ENCODE results near the gene CCDC33. TPM values are rescaled to one million over a fixed set of nuclear protein-coding genes. Genes with fewer than 3 reads are reported as not detected.

The CCDC33 gene
- polyA plus RNA-seq, 3 donors from 2014 or later, result not detected

DNA sequence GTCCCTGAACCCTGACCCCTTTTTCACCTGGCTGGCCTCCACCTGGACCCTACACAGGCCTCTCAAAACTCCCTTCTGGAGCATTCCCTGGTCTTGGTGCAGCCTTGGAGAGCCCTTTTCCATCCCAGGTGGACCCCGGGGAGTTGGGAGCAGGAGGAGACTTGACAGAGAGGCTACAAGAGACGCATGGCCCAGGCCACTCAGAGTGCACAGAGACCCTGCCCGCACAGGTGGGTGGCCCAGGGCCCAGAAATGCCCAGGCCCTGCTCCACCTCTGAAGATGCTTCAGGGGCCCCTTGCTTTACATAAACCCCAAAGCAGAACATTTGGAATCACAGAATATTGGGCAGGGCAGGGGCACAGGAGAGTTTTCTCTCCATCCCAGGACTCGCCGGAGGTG lies 97.0 kb downstream of the CCDC33 start:
- Mint-ChIP-seq H3K27ac (no peak overlapping the region), H3K36me3 (no peaks in the 10 kb centered on the region), H3K4me1 (peaks cover 5 to 11% of the 10 kb centered on the region in 2 donors), H3K9me3 (no peaks in the 10 kb centered on the region), H3K4me3 (no peak overlapping the region), H3K27me3 (ENCODE audit: low read depth in 3 of 3) (peaks cover 0 to 3% (median 1%) of the 10 kb centered on the region in 3 donors)
- DNase-seq, result no peak

GRCh38 chr15:74333662-74334061 lies 97.5 kb downstream of the CCDC33 start:
- Mint-ChIP-seq H3K4me1 (peaks cover 1 to 6% of the 10 kb centered on the region in 2 donors), H3K27me3 (ENCODE audit: low read depth in 3 of 3) (peaks cover 0 to 3% (median 1%) of the 10 kb centered on the region in 3 donors), H3K9me3 (no peaks in the 10 kb centered on the region), H3K27ac (no peak overlapping the region), H3K4me3 (no peak overlapping the region), H3K36me3 (no peaks in the 10 kb centered on the region)
- DNase-seq, result no peak

- Mint-ChIP-seq H3K27me3 (ENCODE audit: low read depth in 3 of 3) (peaks cover 0 to 3% (median 1%) of the 10 kb centered on the region in 3 donors), H3K4me3 (no peak overlapping the region), H3K9me3 (no peaks in the 10 kb centered on the region), H3K4me1 (peaks cover 0 to 1% of the 10 kb centered on the region in 2 donors), H3K27ac (no peak overlapping the region), H3K36me3 (no peaks in the 10 kb centered on the region)
- no peak for DNase-seq
Measured at GRCh38 chr15:74334127-74334526, 98.0 kb downstream of the CCDC33 start.

DNA sequence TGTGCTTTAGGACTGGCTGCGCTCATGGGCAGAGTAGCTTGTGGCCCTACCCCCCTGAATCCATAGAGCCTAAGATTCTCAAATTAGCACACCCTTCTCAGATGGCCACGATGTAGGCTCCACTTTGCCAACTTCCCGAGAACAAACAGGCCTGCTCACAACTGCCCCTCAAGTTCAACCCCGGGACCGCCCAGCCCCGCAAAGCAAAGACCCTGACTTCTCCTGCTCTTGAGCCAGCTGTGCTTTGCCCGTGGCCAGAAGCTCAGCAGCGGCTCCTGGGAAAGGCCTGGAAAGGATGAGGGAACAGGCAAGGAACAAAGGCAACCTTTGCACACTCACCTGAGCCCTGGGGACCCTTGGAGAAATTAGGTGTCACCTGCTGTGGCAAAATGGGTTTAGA lies 99.3 kb downstream of the CCDC33 start:
- Mint-ChIP-seq H3K27me3 (ENCODE audit: low read depth in 3 of 3) (peaks cover 2 to 3% (median 3%) of the 10 kb centered on the region in 3 donors), H3K4me3 (no peak overlapping the region), H3K9me3 (no peaks in the 10 kb centered on the region), H3K27ac (no peak overlapping the region), H3K4me1 (no peaks in the 10 kb centered on the region), H3K36me3 (no peaks in the 10 kb centered on the region)
- DNase-seq, result no peak

DNA sequence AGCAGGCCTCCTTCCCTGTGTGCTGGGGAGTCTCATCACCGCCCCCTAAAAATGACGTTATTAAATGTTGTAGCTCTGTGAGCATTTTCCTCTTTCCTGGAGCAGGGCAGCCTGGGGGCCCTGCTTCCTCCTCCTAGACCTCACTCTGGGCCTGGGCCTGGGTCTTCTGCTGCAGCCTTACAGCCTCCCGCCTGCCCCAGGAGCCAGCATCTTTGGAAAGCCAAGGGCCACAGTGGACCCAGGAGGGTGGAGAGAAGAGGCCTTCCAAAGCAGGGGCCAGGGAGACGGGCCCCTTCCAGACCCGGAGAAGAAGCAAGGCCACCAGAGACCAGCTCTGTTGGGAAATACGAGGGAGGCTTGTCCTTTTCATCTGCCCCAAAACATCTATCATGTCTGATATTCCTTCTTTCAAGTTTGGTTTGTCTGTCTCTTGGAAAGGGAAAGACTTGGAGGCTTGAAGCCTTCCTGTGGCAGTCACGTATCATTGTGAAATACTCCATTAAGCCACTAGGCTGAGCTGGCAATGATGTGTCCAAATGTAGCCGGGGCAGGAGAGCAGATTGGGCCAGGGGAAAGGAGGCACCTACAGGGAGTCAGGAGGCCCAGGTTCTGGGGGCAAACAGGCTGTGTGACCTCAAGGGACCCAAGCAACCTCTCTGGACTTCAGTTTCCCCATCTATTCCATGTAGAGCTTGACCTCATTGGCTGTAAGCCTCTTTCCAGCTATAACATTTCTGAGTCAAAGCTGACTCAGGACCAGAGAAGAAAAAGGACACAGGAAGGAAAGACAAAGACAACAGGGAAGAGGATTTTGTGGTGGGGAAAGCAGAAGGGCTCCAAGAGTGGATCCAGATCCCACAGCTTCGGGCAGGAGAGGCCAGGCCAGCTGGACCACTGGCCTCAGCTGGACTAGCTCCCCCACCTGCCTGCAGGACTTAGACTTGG lies 100.2 kb downstream of the CCDC33 start:
- Mint-ChIP-seq H3K4me3 (no peak overlapping the region), H3K27me3 (ENCODE audit: low read depth in 3 of 3) (peaks cover 3 to 4% (median 3%) of the 10 kb centered on the region in 3 donors), H3K4me1 (no peaks in the 10 kb centered on the region), H3K36me3 (no peaks in the 10 kb centered on the region), H3K27ac (no peak overlapping the region), H3K9me3 (no peaks in the 10 kb centered on the region)
- DNase-seq, result no peak

- no peaks in the 10 kb centered on the region for H3K9me3 Mint-ChIP-seq
- peaks cover 3 to 4% (median 3%) of the 10 kb centered on the region in 3 donors for H3K27me3 Mint-ChIP-seq (ENCODE audit: low read depth in 3 of 3)
- H3K4me3 Mint-ChIP-seq, result no peak overlapping the region
Measured at GRCh38 chr15:74337146-74337545, 101.0 kb downstream of the CCDC33 start.

DNA sequence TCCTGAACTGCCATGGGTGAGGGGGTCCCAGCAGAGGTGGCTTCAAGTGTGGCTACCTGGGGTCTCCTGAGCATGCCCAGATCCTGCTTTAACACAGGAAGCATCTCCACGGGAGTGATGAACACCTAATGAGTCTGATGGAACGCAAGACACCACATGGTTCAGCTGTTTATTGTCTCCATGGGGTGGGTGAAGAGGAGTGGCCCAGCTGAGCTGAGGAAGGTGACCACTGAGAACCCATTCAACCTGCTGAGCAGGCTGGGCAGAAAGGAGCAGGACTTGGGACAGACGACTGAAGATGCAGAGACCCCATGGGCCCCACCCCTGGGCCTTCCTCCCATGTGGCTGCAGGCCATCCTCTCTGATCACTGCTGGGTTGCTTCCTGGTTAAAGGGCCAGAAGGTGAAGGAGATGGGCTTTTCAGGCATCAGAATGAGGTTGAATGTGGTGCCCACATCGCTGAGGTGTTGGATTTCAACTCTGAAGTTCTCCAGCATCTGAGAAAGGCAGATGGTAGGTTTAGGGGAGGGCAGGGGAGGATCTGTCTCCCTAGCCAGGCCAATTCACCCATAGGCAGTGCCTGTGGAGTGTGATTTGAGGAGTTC lies 101.6 kb downstream of the CCDC33 start:
- Mint-ChIP-seq H3K4me1 (no peaks in the 10 kb centered on the region), H3K27me3 (ENCODE audit: low read depth in 3 of 3) (peaks cover 3 to 5% (median 4%) of the 10 kb centered on the region in 3 donors), H3K9me3 (no peaks in the 10 kb centered on the region), H3K4me3 (no peak overlapping the region), H3K36me3 (no peaks in the 10 kb centered on the region), H3K27ac (no peak overlapping the region)
- no peak for DNase-seq

More at GRCh38 chr15:74337146-74337545, 101.0 kb downstream of the CCDC33 start:
- H3K27ac Mint-ChIP-seq, result no peak overlapping the region
- H3K4me1 Mint-ChIP-seq, result no peaks in the 10 kb centered on the region
- H3K36me3 Mint-ChIP-seq, result no peaks in the 10 kb centered on the region
- no peak for DNase-seq

DNA sequence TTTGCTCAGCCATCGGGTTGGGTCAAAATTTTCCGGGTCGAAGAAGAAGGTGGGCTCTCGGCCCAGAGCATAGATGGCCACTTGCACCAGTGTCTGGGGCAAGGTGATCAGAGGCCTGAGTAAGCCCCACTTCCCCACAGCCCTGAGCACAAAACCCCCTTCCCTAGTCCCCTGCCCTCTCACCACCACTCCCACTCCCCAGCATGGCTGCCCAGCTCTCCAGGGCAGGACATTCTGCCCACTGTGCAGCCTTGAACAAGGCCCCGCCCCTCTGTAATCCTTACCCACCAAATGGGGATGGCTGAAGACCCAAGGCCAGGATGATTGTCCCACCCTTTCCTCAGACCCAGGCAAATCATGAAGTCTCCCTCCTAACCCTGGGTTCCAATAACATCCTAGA lies 102.5 kb downstream of the CCDC33 start:
- H3K9me3 Mint-ChIP-seq, result no peaks in the 10 kb centered on the region

GRCh38 chr15:74339371-74339770 lies 103.2 kb downstream of the CCDC33 start:
- Mint-ChIP-seq H3K4me1 (no peaks in the 10 kb centered on the region), H3K36me3 (no peaks in the 10 kb centered on the region), H3K9me3 (no peaks in the 10 kb centered on the region), H3K27ac (no peak overlapping the region), H3K4me3 (no peak overlapping the region), H3K27me3 (ENCODE audit: low read depth in 3 of 3) (peaks cover 0 to 7% (median 6%) of the 10 kb centered on the region in 3 donors)
- DNase-seq, result no peak

More for the DNA sequence above, 102.5 kb downstream of the CCDC33 start:
- Mint-ChIP-seq H3K27ac (no peak overlapping the region), H3K27me3 (ENCODE audit: low read depth in 3 of 3) (peaks cover 3 to 7% (median 6%) of the 10 kb centered on the region in 3 donors), H3K36me3 (no peaks in the 10 kb centered on the region), H3K4me1 (no peaks in the 10 kb centered on the region), H3K4me3 (no peak overlapping the region)
- DNase-seq, result no peak

GRCh38 chr15:74340150-74340549 lies 104.0 kb downstream of the CCDC33 start:
- H3K27me3 Mint-ChIP-seq (ENCODE audit: low read depth in 3 of 3), result peaks cover 0 to 7% (median 6%) of the 10 kb centered on the region in 3 donors
- no peak for DNase-seq
- no peak overlapping the region for H3K27ac Mint-ChIP-seq
- H3K4me1 Mint-ChIP-seq, result no peaks in the 10 kb centered on the region
- no peaks in the 10 kb centered on the region for H3K9me3 Mint-ChIP-seq
- no peaks in the 10 kb centered on the region for H3K36me3 Mint-ChIP-seq
- H3K4me3 Mint-ChIP-seq, result no peak overlapping the region

DNA sequence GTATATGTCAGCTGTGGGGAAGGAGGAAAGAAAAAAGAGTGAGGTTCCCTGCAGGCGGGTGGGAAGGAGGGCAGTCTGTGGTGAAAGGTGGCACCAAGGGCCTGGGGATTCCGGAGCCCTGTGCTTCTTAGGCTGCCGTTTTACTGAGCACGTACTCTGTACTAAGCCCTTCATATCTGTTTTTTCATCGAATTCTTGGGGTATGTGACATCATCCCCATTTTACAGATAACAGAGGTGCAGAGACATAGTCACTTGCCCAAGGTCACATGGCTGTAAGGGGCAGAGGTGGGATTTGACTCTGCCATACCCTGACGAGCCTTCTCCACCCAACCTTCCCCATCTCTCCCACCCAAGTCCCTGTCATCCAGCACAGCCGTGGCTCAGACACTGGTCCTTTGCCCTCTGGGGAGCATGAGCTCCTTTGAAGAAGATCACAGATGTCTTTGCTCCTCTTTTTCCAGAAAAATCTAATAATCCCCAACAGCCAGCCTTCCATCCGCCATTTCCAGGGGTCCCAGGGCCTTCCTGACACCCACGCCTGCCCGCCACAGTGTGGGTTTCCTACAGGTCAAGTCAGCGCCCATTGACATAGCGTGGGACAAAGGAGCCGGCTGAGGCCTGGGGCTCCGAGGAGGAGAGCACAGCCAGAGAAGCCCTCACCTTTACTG lies 107.1 kb downstream of the CCDC33 start:
- Mint-ChIP-seq H3K4me3 (no peak overlapping the region), H3K9me3 (no peaks in the 10 kb centered on the region), H3K4me1 (no peaks in the 10 kb centered on the region), H3K36me3 (no peaks in the 10 kb centered on the region), H3K27ac (peak overlapping the region in 1 of 6 donors; percentile 36), H3K27me3 (ENCODE audit: low read depth in 3 of 3) (peaks cover 6 to 7% (median 7%) of the 10 kb centered on the region in 3 donors)
- no peak for DNase-seq

- no peaks in the 10 kb centered on the region for H3K4me1 Mint-ChIP-seq
- H3K27me3 Mint-ChIP-seq (ENCODE audit: low read depth in 3 of 3), result peaks cover 6 to 7% (median 7%) of the 10 kb centered on the region in 3 donors
- no peaks in the 10 kb centered on the region for H3K36me3 Mint-ChIP-seq
- no peak overlapping the region for H3K27ac Mint-ChIP-seq
- no peak overlapping the region for H3K4me3 Mint-ChIP-seq
- no peaks in the 10 kb centered on the region for H3K9me3 Mint-ChIP-seq
- DNase-seq, result no peak
Measured at GRCh38 chr15:74343797-74344127, 107.6 kb downstream of the CCDC33 start.

DNA sequence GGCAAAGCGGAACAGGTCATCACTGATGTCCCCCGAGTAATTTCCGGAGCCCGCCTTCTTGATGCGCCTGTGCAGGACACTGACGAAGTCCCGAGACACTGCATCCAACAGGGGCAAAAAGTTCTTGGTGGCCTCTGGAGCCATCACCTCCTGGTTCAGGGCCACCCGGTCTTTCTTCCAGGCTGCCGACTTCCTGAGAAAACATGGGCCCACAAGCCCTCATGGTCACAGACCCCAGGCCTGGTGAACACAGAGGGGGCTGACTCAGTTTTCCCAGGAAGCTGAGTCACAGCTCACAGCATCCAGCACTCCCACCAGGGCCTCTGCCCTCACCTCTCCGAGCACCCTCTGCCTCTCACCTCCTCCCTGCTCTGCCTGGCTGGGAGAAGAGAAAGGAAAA lies 108.9 kb downstream of the CCDC33 start:
- no peaks in the 10 kb centered on the region for H3K4me1 Mint-ChIP-seq
- H3K9me3 Mint-ChIP-seq, result no peaks in the 10 kb centered on the region
- H3K27ac Mint-ChIP-seq, result no peak overlapping the region
- H3K4me3 Mint-ChIP-seq, result no peak overlapping the region
- no peak for DNase-seq
- H3K27me3 Mint-ChIP-seq (ENCODE audit: low read depth in 3 of 3), result peaks cover 4 to 7% (median 7%) of the 10 kb centered on the region in 3 donors
- no peaks in the 10 kb centered on the region for H3K36me3 Mint-ChIP-seq

GRCh38 chr15:74347757-74348250 lies 111.7 kb downstream of the CCDC33 start:
- H3K36me3 Mint-ChIP-seq, result no peaks in the 10 kb centered on the region
- H3K4me3 Mint-ChIP-seq, result no peak overlapping the region
- no peaks in the 10 kb centered on the region for H3K4me1 Mint-ChIP-seq
- no peak for DNase-seq
- H3K9me3 Mint-ChIP-seq, result no peaks in the 10 kb centered on the region
- H3K27me3 Mint-ChIP-seq (ENCODE audit: low read depth in 3 of 3), result peaks cover 3 to 8% (median 7%) of the 10 kb centered on the region in 3 donors
- H3K27ac Mint-ChIP-seq, result no peak overlapping the region

Measured in immature natural killer cell (primary cell).